ENCODE results near the gene GTF3C4. TPM values are rescaled to one million over a fixed set of nuclear protein-coding genes. Genes with fewer than 3 reads are reported as not detected.

The GTF3C4 gene
- total RNA-seq, 2 donors from 2014 or later: 12.4 to 13.1 TPM

GRCh38 chr9:132740526-132741309 lies 70.5 kb downstream of the GTF3C4 start:
- no peak for DNase-seq
- Histone ChIP-seq H3K36me3 (no peaks in the 10 kb centered on the region), H3K9me3 (no peaks in the 10 kb centered on the region), H3K27me3 (peaks cover 8% of the 10 kb centered on the region), H3K9ac (ENCODE audit: low read depth in 2 of 2, low read length in 2 of 2) (no peak overlapping the region), H3K27ac (no peak overlapping the region), H3K4me1 (no peaks in the 10 kb centered on the region), H3K4me3 (no peak overlapping the region)
- TF ChIP-seq CTCF (IDR thresholded peaks at IDR 0.05): no peak
- intact Hi-C loops (cut with DNase I): no loop called here

- no peak for DNase-seq
- no peak for TF ChIP-seq CTCF (IDR thresholded peaks at IDR 0.05)
- Histone ChIP-seq H3K9me3 (no peaks in the 10 kb centered on the region), H3K4me1 (no peaks in the 10 kb centered on the region), H3K9ac (ENCODE audit: low read depth in 2 of 2, low read length in 2 of 2) (no peak overlapping the region), H3K4me3 (no peak overlapping the region), H3K27me3 (peaks cover 13% of the 10 kb centered on the region), H3K27ac (no peak overlapping the region), H3K36me3 (no peaks in the 10 kb centered on the region)
- intact Hi-C loops (cut with DNase I): no loop called here
These were observed 72.6 kb downstream of the GTF3C4 start for GRCh38 chr9:132742821-132743311.

- TF ChIP-seq CTCF (IDR thresholded peaks at IDR 0.05): no peak
- Histone ChIP-seq H3K27me3 (peaks cover 13% of the 10 kb centered on the region), H3K36me3 (no peaks in the 10 kb centered on the region), H3K4me3 (no peak overlapping the region), H3K4me1 (no peaks in the 10 kb centered on the region), H3K9ac (ENCODE audit: low read depth in 2 of 2, low read length in 2 of 2) (no peak overlapping the region), H3K27ac (no peak overlapping the region), H3K9me3 (no peaks in the 10 kb centered on the region)
- DNase-seq: no peak
- intact Hi-C loops (cut with DNase I): no loop called here
These were observed 73.7 kb downstream of the GTF3C4 start for GRCh38 chr9:132743931-132744479.

Other genes starting within 250 kb of the GTF3C4 start
- not detected for gene BARHL1, start 87.9 kb upstream of the GTF3C4 start, total RNA-seq
- gene DDX31, start 481 bp upstream of the GTF3C4 start, total RNA-seq: 10 to 100 TPM in 1 of 2 donors, 1 to 10 TPM in 1; 6.8 to 11.6 TPM
- under 1 TPM; 0.16 to 0.59 TPM for gene AK8, start 207.8 kb downstream of the GTF3C4 start, total RNA-seq
- gene SPACA9, start 208.4 kb downstream of the GTF3C4 start, total RNA-seq: 1 to 10 TPM; 1.1 to 2.7 TPM

Data from colonic mucosa (tissue), 4 donors.